HG02870 (cell line): ENCODE measurements around the gene CLCN1.

ENCODE experiments used
- ATAC-seq: cut with Tn5 transposase; IDR thresholded peaks from one replicate; pipeline ENCODE4 v1.9.1; 2021; ENCODE audit warnings: mild to moderate bottlenecking, moderate library complexity; ENCODE audit not compliant: unreplicated experiment

CLCN1 gene

GRCh38 chr7:143395187-143396149 is 79.6 kb downstream of the CLCN1 start:
- no peak for ATAC-seq

GRCh38 chr7:143396182-143396581 is 80.3 kb downstream of the CLCN1 start:
- ATAC-seq = no peak

- no peak for ATAC-seq
Observed at GRCh38 chr7:143396625-143397556, 81.0 kb downstream of the CLCN1 start.

- no peak for ATAC-seq
Observed at GRCh38 chr7:143397710-143398530, 82.0 kb downstream of the CLCN1 start.

- no peak for ATAC-seq
Observed at GRCh38 chr7:143398616-143399015, 82.7 kb downstream of the CLCN1 start.

GRCh38 chr7:143399151-143399550 is 83.2 kb downstream of the CLCN1 start:
- ATAC-seq = no peak

- no peak for ATAC-seq
Observed at GRCh38 chr7:143399642-143400041, 83.7 kb downstream of the CLCN1 start.

- no peak for ATAC-seq
Observed at GRCh38 chr7:143401265-143401664, 85.4 kb downstream of the CLCN1 start.
